Nephron (organoid): ENCODE results near the gene TSFM.

ENCODE experiments used
- H3K27ac Mint-ChIP-seq, 3 experiments: 2 replicates each; pipeline ENCODE4 v1.8.0; 2020; ENCODE audit warnings: mixed read lengths in 3 of 3, mild to moderate bottlenecking in 2 of 3, moderate library complexity in 1 of 3
- H3K27me3 Mint-ChIP-seq: 2 replicates; pipeline ENCODE4 v1.8.0; 2021; ENCODE audit warnings: low read depth, mild to moderate bottlenecking, moderate library complexity, mixed read lengths
- H3K36me3 Mint-ChIP-seq: 2 replicates; pipeline ENCODE4 v1.8.0; 2020; ENCODE audit warnings: low read depth, mixed read lengths
- H3K4me1 Mint-ChIP-seq: 2 replicates; pipeline ENCODE4 v1.8.0; 2020; ENCODE audit warnings: mixed read lengths
- H3K4me3 Mint-ChIP-seq, 3 experiments: 2 replicates each; pipeline ENCODE4 v1.8.0; 2020; ENCODE audit warnings: mild to moderate bottlenecking in 3 of 3, mixed read lengths in 3 of 3, moderate library complexity in 2 of 3
- H3K9me3 Mint-ChIP-seq: 2 replicates; pipeline ENCODE4 v1.8.0; 2020; ENCODE audit warnings: mixed read lengths
- TF ChIP-seq, protein P1 (sequence below), 3 experiments: fragments of 200-600 bp; sonication (generic); IDR thresholded peaks; one replicate each; pipeline ENCODE4 v1.5.0; 2021; ENCODE audit warnings: antibody characterized with exemption in 3 of 3; ENCODE audit not compliant: unreplicated experiment in 3 of 3

The TSFM gene

DNA sequence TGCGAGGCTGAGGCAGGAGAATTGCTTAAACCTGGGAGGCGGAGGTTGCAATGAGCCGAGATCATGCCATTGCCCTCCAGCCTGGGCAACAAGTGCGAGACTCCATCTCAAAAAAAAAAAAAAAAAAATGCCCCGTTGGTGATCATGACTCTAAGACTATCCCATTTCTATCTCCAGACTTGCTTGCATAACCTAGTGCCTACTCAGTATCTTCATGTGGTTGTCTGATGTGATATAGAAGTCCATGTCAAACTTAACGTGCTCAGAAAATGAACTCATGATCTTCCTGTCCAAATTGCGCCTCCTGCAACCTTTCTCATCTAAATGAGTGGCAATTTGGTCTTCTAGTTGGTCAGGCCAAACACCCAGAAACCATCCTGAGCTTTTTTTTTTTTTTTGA is 4.7 kb upstream of the TSFM start:
- peaks cover 10% of the 10 kb centered on the region for H3K36me3 Mint-ChIP-seq
- no peaks in the 10 kb centered on the region for H3K9me3 Mint-ChIP-seq
- H3K4me1 Mint-ChIP-seq, result peaks cover 13% of the 10 kb centered on the region
- H3K4me3 Mint-ChIP-seq, result peak overlapping the region in 1 of 3 experiments; percentile 21
- TF ChIP-seq, protein P1, sequence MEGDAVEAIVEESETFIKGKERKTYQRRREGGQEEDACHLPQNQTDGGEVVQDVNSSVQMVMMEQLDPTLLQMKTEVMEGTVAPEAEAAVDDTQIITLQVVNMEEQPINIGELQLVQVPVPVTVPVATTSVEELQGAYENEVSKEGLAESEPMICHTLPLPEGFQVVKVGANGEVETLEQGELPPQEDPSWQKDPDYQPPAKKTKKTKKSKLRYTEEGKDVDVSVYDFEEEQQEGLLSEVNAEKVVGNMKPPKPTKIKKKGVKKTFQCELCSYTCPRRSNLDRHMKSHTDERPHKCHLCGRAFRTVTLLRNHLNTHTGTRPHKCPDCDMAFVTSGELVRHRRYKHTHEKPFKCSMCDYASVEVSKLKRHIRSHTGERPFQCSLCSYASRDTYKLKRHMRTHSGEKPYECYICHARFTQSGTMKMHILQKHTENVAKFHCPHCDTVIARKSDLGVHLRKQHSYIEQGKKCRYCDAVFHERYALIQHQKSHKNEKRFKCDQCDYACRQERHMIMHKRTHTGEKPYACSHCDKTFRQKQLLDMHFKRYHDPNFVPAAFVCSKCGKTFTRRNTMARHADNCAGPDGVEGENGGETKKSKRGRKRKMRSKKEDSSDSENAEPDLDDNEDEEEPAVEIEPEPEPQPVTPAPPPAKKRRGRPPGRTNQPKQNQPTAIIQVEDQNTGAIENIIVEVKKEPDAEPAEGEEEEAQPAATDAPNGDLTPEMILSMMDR (IDR thresholded peaks at IDR 0.05; ENCODE audit: unreplicated experiment in 3 of 3), result no peak
- H3K27ac Mint-ChIP-seq, result no peak overlapping the region
- H3K27me3 Mint-ChIP-seq, result no peaks in the 10 kb centered on the region

DNA sequence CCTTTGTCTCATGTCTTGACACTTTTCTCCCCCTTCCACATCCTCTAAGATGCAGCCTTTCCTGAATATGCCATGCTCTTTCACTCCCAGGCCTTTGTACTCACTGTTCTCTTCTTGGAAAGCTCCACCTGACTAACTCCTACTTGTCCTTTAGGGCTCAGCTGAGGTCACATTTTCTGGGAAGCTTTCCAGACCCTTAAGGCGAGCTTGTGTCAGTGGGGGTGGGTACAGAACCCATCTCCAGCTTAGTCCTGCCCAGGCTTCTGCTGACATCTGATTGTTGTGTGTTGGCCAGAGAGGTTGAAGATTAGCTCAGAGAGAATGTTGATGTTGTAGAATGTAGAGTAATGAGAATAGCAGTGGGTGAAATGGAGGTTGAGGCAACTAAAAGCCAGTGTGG is 2.9 kb upstream of the TSFM start:
- peaks cover 13% of the 10 kb centered on the region for H3K4me1 Mint-ChIP-seq
- H3K27ac Mint-ChIP-seq, result no peak overlapping the region
- H3K27me3 Mint-ChIP-seq, result no peaks in the 10 kb centered on the region
- H3K9me3 Mint-ChIP-seq, result no peaks in the 10 kb centered on the region
- peaks cover 15% of the 10 kb centered on the region for H3K36me3 Mint-ChIP-seq
- TF ChIP-seq, protein P1 (IDR thresholded peaks at IDR 0.05; ENCODE audit: unreplicated experiment in 3 of 3), result no peak
- H3K4me3 Mint-ChIP-seq, result peak overlapping the region in 2 of 3 experiments; percentile 19 to 24

DNA sequence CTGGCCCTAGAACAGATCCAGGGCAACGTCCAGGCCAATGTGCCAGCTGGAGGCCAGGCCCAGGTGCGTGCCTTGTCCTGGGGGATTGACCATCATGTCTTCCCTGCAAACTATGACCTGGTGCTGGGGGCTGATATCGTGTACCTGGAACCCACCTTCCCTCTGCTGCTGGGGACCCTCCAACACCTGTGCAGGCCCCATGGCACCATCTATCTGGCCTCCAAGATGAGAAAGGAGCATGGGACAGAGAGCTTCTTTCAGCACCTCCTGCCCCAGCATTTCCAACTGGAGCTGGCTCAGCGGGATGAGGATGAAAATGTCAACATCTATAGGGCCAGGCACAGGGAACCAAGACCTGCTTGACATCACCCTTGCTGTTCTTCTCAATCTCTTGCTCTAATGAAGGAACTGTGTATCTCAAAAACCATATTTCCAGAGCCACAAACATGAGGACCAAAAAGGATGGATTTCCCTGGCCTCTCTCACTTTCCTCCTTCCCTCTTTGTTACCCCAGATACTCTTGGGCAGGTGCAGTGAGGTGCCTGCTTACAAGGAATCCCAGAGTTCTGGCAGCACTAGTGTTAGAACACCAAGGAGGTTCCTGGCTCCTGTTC is 2.2 kb upstream of the TSFM start:
- H3K36me3 Mint-ChIP-seq, result peaks cover 15% of the 10 kb centered on the region
- TF ChIP-seq, protein P1 (IDR thresholded peaks at IDR 0.05; ENCODE audit: unreplicated experiment in 3 of 3), result no peak
- no peak overlapping the region for H3K27ac Mint-ChIP-seq
- H3K27me3 Mint-ChIP-seq, result no peaks in the 10 kb centered on the region
- H3K9me3 Mint-ChIP-seq, result no peaks in the 10 kb centered on the region
- H3K4me1 Mint-ChIP-seq, result peaks cover 13% of the 10 kb centered on the region
- no peak overlapping the region for H3K4me3 Mint-ChIP-seq

DNA sequence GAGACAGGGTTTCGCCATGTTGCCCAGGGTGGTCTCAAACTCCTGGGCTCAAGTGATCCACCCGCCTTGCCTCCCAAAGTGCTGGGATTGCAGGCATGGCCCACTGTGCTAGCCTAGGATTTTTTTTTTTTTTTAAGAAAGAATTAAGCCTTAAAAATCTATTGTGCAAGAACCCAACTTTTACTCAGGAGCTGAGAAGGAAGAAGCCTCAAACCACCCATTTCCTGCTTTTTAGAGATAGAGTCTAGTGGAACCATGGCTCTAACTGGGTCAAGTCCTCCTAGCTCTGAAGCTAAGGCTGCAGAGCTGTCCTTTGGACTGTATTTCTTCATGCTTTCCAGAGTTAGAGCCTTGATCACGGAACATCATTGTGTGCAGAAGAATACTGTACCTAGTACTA is 1.3 kb upstream of the TSFM start:
- Mint-ChIP-seq H3K36me3 (peaks cover 12% of the 10 kb centered on the region), H3K27me3 (no peaks in the 10 kb centered on the region), H3K27ac (no peak overlapping the region), H3K4me1 (peaks cover 13% of the 10 kb centered on the region), H3K4me3 (no peak overlapping the region), H3K9me3 (no peaks in the 10 kb centered on the region)
- TF ChIP-seq, protein P1 (IDR thresholded peaks at IDR 0.05; ENCODE audit: unreplicated experiment in 3 of 3), result no peak

DNA sequence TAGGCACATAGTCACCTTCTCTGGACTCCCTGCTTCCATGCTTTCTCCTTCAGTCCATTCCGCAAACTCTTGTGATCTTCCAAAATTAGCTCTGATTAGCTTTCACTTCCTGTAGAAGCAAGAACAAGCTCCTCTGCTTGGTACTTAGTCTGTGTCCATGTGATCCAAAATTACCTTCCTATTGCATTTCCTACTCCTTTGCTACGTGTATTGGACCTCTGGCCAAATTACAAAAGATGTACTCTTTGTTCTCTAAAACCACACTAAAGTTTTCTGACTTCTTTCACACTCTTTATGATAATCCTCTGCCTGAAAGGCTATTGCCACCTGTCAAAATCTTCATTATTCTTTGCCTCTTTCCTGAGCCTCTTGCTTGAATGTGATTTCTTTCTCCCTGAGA is 786 bp upstream of the TSFM start:
- H3K27me3 Mint-ChIP-seq, result no peaks in the 10 kb centered on the region
- H3K4me3 Mint-ChIP-seq, result no peak overlapping the region
- H3K4me1 Mint-ChIP-seq, result peaks cover 13% of the 10 kb centered on the region
- TF ChIP-seq, protein P1 (IDR thresholded peaks at IDR 0.05; ENCODE audit: unreplicated experiment in 3 of 3), result no peak
- H3K36me3 Mint-ChIP-seq, result peaks cover 17% of the 10 kb centered on the region
- H3K9me3 Mint-ChIP-seq, result no peaks in the 10 kb centered on the region
- H3K27ac Mint-ChIP-seq, result no peak overlapping the region

DNA sequence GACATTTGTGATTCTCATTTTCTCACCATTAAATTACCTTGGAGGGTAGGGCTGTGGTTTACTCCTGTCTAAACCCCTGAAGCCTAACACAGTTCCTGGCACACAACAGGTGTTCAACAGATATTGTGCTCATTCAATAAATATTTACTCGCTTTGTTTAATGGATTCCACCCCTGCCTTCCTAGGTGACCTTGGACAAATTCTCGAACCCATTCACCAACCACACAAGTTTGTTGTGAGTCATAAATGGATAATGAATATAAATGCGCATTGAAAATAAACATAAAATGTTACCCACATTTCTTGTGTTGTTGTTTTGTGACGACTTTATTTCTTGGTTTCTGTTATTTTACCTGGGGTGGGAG is 362 bp upstream of the TSFM start:
- peaks cover 13% of the 10 kb centered on the region for H3K4me1 Mint-ChIP-seq
- no peaks in the 10 kb centered on the region for H3K27me3 Mint-ChIP-seq
- TF ChIP-seq, protein P1 (IDR thresholded peaks at IDR 0.05; ENCODE audit: unreplicated experiment in 3 of 3), result no peak
- H3K27ac Mint-ChIP-seq, result peak overlapping the region in 2 of 3 experiments; percentile 73 to 88
- H3K9me3 Mint-ChIP-seq, result no peaks in the 10 kb centered on the region
- H3K36me3 Mint-ChIP-seq, result peaks cover 18% of the 10 kb centered on the region
- peak overlapping the region; percentile 95 to 99 (median 98) for H3K4me3 Mint-ChIP-seq
